Measurements from ENCODE around the gene HIF1AN. TPM values are rescaled to one million over a fixed set of nuclear protein-coding genes. Genes with fewer than 3 reads are reported as not detected.

Gene HIF1AN
- total RNA-seq, 2 donors from 2014 or later = 28.9 to 42.4 TPM

GRCh38 chr10:100554902-100555301 is 19.2 kb downstream of the HIF1AN start:
- no peak overlapping the region for H3K9ac ChIP-seq (ENCODE audit: low read depth in 2 of 2, low read length in 2 of 2)
- intact Hi-C loops (cut with DNase I) = no loop called here

DNA sequence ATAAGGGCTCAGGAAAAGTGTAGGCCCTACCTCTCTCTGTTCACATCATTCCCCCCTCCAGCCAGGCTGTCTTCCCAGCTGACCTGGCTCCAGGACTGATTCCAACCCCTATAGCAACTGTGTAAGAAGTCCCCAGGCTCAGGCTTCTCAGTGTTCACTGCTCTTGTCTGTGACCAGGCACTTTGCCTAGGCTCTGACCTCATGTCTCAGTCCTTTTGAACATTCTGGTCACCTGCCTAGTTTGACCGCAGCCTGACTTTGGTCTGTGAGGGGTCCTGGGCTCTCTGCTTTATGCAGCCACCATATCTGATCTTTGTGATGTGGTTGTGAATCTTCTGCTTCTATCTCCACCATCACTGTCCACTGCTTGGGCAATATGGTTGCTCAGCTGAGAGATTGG is 24.5 kb downstream of the HIF1AN start:
- TF ChIP-seq, protein P1, sequence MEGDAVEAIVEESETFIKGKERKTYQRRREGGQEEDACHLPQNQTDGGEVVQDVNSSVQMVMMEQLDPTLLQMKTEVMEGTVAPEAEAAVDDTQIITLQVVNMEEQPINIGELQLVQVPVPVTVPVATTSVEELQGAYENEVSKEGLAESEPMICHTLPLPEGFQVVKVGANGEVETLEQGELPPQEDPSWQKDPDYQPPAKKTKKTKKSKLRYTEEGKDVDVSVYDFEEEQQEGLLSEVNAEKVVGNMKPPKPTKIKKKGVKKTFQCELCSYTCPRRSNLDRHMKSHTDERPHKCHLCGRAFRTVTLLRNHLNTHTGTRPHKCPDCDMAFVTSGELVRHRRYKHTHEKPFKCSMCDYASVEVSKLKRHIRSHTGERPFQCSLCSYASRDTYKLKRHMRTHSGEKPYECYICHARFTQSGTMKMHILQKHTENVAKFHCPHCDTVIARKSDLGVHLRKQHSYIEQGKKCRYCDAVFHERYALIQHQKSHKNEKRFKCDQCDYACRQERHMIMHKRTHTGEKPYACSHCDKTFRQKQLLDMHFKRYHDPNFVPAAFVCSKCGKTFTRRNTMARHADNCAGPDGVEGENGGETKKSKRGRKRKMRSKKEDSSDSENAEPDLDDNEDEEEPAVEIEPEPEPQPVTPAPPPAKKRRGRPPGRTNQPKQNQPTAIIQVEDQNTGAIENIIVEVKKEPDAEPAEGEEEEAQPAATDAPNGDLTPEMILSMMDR (IDR thresholded peaks at IDR 0.05) = no peak
- no peaks in the 10 kb centered on the region for H3K9me3 ChIP-seq
- intact Hi-C loops (cut with DNase I) = loop anchor here (5.0 kb wide), 2 partner anchors 182 to 317 kb away; no protein-coding TSS in a partner anchor
- H3K27ac ChIP-seq = no peak overlapping the region
- peaks cover 14% of the 10 kb centered on the region for H3K27me3 ChIP-seq
- no peaks in the 10 kb centered on the region for H3K36me3 ChIP-seq
- no peak overlapping the region for H3K4me3 ChIP-seq
- H3K4me1 ChIP-seq = peaks cover 9% of the 10 kb centered on the region
- DNase-seq = no peak
- H3K9ac ChIP-seq (ENCODE audit: low read depth in 2 of 2, low read length in 2 of 2) = no peak overlapping the region

More at GRCh38 chr10:100554902-100555301, 19.2 kb downstream of the HIF1AN start:
- Histone ChIP-seq H3K4me1 (no peaks in the 10 kb centered on the region), H3K27me3 (no peaks in the 10 kb centered on the region), H3K4me3 (no peak overlapping the region), H3K9me3 (no peaks in the 10 kb centered on the region), H3K36me3 (no peaks in the 10 kb centered on the region), H3K27ac (no peak overlapping the region)
- no peak for DNase-seq
- TF ChIP-seq, protein P1 (IDR thresholded peaks at IDR 0.05) = no peak

DNA sequence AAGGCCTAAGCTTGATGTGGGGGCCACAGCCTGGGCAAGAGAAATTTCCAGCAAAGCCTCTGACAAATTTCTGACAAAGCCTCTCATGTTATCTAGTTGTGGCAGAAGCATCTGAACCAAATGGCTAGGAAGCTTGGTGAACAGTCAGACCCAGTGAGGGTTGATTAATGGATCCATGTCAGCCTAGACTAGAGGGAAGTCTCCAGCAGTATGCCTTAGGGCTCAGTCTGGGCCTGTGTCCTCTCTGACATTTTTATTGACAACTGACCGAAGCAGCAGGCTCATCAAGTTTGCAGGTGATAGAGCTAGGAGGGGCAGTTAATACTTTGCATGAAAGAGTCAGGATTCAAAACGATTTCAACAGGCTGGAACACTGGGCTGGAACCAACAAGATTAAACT is 25.3 kb downstream of the HIF1AN start:
- no peak for DNase-seq
- H3K4me1 ChIP-seq = peaks cover 9% of the 10 kb centered on the region
- TF ChIP-seq, protein P1 (IDR thresholded peaks at IDR 0.05) = no peak
- H3K9ac ChIP-seq (ENCODE audit: low read depth in 2 of 2, low read length in 2 of 2) = no peak overlapping the region
- peaks cover 14% of the 10 kb centered on the region for H3K27me3 ChIP-seq
- H3K27ac ChIP-seq = no peak overlapping the region
- H3K36me3 ChIP-seq = no peaks in the 10 kb centered on the region
- no peaks in the 10 kb centered on the region for H3K9me3 ChIP-seq
- H3K4me3 ChIP-seq = no peak overlapping the region
- intact Hi-C loops (cut with DNase I) = loop anchor here (5.0 kb wide), 2 partner anchors 181 to 316 kb away; no protein-coding TSS in a partner anchor

DNA sequence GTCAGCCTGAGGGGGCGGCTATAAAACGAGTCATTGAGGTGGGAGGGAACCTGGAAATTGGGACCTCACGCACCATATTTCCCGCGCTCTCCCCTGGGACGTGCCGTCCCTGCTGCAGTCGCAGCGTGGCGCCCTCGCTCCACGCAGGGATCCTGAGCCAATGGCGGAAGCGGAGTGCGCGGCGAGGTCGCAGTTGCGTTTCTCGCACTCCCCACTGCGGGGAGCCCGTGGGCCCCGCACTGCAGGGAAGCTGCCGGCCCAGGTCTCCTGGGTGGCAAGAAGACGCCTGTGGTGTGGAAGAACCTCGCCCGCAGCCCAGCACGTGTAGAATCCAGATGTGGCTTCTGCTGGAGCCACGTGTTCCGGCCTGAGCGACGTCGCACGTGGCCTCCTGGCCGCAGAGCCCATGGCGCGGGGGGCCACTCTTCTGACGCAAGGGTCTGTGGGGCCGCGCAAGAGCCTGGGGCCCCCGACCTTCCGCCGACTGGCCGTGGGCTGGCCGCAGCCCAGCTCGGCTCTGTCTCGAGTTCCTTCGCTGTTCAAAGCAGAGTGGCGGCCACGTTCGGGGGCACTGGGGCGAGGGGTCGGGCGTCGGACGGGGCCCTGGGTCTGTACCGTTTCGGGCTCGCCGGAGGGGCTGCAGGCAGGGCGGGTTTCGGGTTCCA is 26.4 kb downstream of the HIF1AN start:
- H3K4me3 ChIP-seq = no peak overlapping the region
- H3K9me3 ChIP-seq = no peaks in the 10 kb centered on the region
- intact Hi-C loops (cut with DNase I) = loop anchor here (5.0 kb wide), 2 partner anchors 180 to 315 kb away; no protein-coding TSS in a partner anchor
- H3K4me1 ChIP-seq = peaks cover 9% of the 10 kb centered on the region
- no peaks in the 10 kb centered on the region for H3K36me3 ChIP-seq
- TF ChIP-seq, protein P1 (IDR thresholded peaks at IDR 0.05) = peak; percentile 95
- H3K9ac ChIP-seq (ENCODE audit: low read depth in 2 of 2, low read length in 2 of 2) = no peak overlapping the region
- peaks cover 14% of the 10 kb centered on the region for H3K27me3 ChIP-seq
- DNase-seq = peak; percentile 67
- no peak overlapping the region for H3K27ac ChIP-seq

DNA sequence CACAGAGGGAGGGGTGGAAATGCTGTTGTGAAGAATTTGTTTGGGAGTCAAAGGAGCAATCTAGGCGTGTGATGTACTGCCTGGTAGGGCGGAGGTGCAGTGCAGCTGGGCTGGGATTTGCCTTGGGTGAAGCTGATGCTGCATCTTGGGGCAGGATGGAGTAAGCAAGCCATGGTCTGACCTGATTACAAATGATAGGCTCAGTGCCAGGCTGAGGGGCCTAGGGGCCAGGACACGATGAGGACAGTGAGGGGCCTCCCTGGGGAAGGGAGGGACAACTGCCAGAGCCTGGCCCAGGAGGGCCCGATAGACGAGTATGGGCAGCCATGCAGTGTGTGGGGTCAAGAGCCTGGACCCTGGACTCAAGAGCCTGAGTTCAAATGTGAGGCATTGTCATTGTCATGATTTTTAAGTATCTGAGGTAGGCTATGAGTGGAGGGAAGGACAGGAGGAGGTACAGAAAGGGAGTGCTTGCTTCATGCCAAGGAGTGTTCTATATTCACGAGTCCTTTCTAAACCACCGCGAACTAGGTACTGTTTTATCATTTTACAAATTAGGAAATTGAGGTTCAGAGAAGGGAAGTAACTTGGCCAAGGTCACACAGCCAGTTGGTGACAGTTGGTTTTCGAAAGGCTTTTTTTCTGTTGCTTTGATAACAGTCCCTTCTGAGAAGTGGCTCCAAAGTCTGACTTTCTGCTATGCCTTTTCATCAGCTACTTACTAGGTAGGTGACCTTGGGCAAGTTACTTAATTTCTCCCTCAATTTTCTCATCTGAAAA is 29.7 kb downstream of the HIF1AN start:
- H3K27ac ChIP-seq = no peak overlapping the region
- no peak for DNase-seq
- no peaks in the 10 kb centered on the region for H3K9me3 ChIP-seq
- H3K27me3 ChIP-seq = peaks cover 18% of the 10 kb centered on the region
- no peaks in the 10 kb centered on the region for H3K36me3 ChIP-seq
- no peak overlapping the region for H3K4me3 ChIP-seq
- TF ChIP-seq, protein P1 (IDR thresholded peaks at IDR 0.05) = no peak
- intact Hi-C loops (cut with DNase I) = no loop called here
- H3K9ac ChIP-seq (ENCODE audit: low read depth in 2 of 2, low read length in 2 of 2) = no peak overlapping the region
- peaks cover 9% of the 10 kb centered on the region for H3K4me1 ChIP-seq

Measured in colonic mucosa (tissue), 4 donors.